CD4-positive, alpha-beta T cell treated with Interleukin-15 for 4 hours (primary cell): ENCODE measurements around the gene PHETA2.

Experiments
- DNase-seq: peaks from one replicate; pipeline ENCODE4 v3.0.0-alpha.2; 2020; ENCODE audit warnings: low spot score

The PHETA2 gene

DNA sequence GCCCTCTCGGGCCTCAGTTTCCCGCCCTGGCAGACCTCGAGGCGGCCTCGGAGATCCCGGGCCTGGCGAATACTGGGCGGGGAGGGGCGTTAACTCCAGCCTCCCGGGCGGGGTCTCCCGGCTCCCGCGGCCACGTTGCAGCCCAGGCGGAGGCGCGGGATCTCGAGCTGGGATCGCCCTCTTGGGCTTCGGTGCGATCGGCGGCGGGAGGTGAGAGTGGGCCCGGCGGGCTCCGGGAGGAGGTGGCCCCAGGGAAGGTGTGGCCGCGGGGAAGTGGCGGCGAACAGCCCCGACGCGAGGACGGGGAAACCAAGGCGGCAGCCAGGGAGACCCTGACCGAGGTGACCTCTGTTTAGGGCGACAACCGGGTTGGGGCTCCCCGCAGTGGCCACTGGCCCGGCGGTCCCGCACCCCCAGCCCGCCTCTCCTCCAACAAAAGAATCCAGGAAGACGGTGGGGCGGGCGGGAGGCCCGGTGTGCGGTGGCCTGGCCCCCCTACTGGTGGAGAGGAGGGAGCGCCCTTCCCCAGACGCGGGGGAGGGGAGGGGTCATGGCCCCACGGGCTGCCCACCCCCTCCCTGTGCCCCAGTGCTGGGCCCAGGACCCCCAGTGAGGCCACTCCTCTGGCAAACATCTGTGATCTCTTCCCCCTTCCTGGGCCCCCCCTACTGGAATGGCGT is at the start of gene PHETA2:
Gene PHETA2 (plus strand): TSS at position 117 of the 680 bp plus-strand sequence. CDS start 3,046 bp downstream, outside the sequence.
- DNase-seq: peak; percentile 56

GRCh38 chr22:42025421-42025820 is 48.6 kb upstream of the PHETA2 start:
- DNase-seq: no peak

DNA sequence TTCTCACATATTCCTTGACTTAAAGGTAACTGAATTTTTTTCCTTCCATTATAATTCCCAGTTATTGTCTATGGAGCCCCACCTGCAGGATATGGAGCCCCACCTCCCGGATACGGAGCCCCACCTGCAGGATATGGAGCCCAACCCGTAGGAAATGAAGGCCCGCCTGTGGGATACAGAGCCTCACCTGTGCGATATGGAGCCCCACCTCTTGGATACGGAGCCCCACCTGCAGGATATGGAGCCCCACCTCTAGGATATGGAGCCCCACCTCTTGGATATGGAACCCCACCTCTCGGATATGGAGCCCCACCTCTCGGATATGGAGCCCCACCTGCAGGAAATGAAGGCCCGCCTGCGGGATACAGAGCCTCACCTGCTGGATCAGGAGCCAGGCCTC is 47.3 kb upstream of the PHETA2 start:
- no peak for DNase-seq

DNA sequence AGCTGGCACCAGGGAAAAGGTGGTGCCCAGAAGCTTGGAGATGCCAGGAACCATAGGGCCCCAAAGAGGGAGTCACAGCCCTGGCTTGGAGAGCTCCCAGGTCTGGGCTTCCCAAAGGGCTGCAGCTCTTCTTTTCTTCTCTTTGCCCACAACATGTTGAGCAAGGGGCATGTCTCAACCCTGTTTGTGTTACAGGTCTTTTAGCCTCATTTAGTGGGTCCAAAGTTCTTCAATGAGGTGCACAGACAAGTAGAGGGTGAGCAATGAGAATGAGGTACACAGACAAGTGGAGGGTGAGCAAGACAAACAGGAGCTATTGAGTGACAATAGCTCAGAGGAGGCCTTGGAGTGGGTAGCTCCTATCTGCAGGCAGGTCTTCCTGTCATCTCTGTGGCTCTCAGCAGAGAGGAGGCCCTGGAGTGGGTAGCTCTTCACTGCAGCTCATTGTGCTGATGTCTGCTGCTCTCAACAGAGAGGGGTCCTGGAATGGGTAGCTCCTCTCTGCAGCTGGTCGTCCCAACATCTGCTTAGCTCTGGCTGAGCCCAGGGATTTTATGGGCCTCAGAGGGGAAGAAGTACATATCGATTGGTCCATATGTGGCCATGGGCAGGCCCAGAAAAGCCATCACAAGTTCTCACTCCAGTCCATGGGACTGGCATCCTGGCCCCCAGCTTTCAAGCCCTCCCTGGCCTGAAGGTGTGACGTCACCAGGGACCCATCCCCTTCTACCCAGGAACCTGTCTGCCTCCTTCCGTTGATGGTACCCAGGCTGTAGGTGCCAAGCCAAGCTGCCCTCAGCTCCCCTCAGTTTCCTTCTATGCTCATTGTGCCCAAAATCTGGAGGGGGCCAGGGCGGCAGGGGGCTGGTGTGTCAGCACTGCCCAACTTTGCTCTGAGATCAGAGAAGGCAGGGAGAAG is 40.5 kb upstream of the PHETA2 start:
- no peak for DNase-seq

DNA sequence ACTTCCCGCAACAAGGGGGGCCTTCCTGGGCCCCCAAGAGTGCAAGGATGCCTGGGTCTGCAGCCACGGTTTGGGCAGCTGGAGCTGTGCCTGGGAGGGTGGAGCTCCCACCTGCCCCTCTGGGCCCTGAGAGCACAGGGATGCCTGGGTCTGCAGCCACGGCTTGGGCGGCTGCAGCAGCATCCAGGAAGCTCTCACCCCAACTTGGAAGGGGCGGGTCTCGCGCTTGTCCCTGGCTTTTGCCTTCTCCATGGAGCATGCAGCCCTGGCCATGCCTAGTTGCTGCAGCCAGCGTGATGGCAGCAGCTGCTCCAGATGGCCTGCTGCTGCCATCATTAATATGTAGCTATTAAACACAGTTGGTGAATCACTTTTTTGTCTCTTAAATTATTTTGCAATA is 38.8 kb upstream of the PHETA2 start:
- no peak for DNase-seq

DNA sequence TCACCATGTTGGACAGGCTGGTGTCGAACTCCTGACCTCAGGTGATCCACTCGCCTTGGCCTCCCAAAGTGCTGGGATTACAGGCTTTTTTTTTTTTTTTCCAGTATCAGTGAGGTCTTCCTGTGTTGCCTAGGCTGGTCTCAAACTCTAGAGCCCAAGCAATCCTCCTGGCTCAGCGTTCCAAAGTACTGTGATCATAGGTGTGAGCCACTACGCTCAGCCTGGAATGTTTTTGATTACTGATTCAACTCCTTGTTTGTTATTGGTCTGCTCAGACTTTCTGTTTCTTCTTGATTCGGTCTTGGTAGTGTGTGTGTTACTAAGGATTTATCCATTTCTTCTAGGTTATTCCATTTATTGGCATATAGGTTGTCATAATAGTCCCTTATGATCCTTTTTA is 34.8 kb upstream of the PHETA2 start:
- DNase-seq: no peak

DNA sequence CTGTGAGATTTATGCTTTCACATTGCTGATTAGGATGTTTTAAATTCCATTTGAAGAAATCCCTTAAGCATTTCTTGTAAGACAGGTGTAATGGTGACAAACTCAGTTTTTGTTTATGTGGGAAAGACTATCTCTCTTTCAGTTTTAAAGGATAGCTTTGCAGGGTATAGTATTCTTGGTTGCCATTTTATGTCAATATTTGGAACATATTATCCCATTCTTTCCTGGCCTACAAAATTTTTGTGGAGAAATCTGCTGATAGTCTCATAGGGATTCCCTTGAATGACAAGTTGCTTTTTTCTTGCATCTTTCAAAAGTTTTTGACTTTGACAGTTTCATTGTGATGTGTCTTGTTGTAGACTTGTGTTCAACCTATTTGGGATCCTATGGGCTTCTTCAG is 32.3 kb upstream of the PHETA2 start:
- DNase-seq: no peak

- no peak for DNase-seq
Measured at GRCh38 chr22:42050641-42051180, 23.3 kb upstream of the PHETA2 start.

DNA sequence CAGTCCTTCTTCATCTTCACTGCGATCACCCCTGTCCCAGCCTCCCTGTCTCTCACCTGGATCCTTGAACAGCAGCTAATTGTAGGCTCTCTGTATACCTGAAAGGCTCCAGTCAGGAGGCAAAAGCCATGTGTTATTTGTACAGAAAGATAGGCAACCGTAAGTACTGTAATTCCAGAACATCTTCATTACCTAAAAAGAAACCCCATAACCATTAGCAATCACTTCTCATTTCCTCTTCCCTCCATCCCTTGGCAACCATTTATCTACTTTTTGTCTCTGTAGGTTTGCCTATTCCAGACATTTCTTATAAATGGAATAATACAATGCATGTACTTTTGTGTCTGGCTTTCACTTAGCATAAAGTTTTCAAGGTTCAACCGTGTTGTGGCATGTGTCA is 21.3 kb upstream of the PHETA2 start:
- no peak for DNase-seq

- no peak for DNase-seq
Measured at GRCh38 chr22:42056757-42057511, 17.1 kb upstream of the PHETA2 start.

- no peak for DNase-seq
Measured at GRCh38 chr22:42060489-42060888, 13.6 kb upstream of the PHETA2 start.

GRCh38 chr22:42061041-42061440 is 13.0 kb upstream of the PHETA2 start:
- no peak for DNase-seq

DNA sequence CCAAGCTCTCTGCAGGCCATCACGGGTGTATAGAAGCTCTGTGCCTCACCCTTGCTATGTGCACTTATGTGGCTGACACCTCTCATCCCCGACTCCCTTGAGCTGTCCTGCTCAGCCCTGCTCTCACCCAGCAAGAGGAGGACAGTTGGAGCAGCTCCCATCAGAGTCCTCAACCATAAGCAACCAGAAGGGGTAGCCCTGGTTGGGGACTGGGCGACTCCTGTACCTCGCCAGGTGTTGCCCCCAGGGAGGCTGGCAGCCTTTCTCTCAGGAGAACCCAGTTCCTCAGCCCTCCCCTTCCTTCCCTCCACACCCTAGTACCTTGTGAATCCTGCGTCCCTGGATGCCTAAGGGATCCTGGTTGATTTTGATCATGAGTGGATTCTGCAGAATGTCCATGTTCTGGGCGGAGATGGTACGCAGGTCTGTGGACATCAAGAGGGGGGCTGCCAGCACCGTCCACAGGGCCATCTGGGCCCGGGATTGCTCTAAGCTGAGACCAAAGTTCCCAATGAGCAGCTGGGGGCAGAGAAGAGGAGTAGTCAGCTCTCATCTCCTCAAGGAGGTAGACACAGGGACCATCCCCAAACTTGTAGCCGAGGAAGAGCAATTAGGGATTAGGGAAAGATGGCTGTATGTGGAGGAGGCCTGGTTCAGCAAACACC is 11.4 kb upstream of the PHETA2 start:
- DNase-seq: no peak

DNA sequence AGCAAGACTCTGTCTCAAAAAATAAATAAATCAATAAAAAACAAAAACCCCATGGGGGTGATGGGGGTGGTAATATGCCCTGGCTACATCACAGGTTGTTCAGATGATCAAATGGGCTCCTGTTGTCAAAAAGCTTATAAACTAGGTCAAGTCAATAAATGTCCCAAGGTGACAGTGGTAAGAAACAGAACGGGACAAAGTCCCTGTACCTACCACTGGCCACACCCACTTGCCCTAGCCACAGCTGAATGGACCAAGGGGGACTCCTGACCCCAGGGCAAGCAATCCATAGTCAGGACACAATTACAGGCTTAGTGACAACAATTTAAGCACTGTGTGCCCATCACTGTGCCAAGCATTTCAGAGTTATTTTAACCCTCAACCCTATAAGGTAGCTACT is 9.4 kb upstream of the PHETA2 start:
- DNase-seq: no peak

DNA sequence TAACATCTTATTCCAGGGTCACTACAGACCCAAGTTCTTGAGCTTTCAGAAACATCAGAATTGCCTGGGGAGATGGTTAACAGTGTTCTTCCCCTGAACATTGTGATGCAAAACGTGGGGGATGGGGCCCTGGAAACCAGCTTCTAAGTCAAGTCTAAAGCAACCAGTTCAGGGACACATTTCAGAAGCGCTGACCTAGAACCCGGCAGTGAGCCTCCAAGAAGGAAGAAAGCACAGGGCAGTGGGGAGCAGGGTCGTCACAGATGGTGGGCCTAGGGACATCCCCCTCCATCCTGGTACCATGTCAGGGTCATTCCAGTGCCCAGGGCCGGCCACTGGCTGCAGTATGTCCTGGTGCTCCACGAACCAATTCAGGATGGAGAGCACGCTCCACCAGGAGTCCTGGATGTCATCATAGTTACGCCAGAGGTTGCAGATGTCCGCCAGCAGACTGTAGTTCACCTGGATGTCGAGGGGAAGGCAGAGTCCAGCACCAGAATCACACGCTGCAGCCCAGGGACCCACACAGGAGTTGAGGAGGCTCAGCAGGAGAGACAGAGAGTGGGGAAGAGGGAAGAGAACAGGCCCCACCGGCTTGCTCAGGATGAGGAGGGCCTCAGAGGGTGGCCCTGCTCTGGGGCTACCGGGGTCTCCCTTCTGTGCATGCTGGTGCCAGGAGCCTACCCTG is 8.5 kb upstream of the PHETA2 start:
- no peak for DNase-seq

DNA sequence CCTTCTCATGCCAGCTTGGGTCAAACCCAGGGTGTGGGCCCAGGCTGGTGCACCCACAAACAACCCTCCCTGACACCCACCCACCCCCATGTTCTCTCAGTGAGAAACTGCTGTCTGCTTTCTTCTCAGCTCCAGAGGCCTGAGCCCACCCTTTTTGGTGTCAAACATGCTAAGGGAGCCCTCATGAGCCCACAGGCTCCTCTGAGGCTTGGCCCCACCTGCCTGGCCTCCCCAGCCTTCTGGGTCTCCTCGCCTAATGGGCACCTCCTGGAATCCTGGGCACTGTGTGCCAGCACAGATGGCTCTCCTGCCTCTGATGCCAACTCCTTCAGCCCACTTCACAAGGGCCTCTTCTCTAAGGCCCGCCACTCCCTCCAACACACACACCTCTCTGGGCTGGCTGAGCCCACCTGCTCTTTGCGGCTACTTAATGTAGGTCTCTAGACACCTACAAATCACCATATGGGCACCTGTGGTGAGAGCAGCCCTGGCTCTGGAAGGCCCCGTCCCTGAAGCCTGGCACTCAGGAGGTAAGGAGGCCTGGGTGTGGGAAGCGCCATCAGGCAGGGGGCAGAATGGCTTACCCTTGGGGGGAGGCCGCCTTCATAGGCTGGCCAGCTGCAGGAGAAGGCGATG is 7.8 kb upstream of the PHETA2 start:
- DNase-seq: no peak

DNA sequence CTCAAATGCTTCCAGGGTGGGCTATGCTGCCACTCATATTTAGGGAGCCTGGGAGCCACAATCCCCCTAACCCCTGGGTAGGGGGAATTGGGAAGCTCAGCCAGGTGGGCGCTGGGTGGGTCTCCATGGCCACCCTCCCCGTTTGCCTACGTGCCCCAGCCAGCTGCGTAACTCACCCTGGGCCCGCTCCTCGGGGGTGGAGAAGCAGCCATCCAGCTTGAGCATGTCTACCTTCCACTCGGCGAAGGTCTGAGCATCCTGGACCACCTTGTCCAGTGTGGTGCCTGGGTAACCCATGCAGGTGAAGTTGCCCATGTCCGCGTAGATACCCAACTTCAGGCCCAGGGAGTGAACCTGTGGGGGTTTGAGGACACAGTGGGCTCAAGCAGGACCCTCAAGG is 7.1 kb upstream of the PHETA2 start:
- DNase-seq: no peak

GRCh38 chr22:42067671-42068251 is 6.3 kb upstream of the PHETA2 start:
- no peak for DNase-seq

GRCh38 chr22:42068291-42068690 is 5.8 kb upstream of the PHETA2 start:
- no peak for DNase-seq

GRCh38 chr22:42069801-42070516 is 4.1 kb upstream of the PHETA2 start:
- peak; percentile 19 for DNase-seq
